ENCODE results near the gene OLIG3.

DNA sequence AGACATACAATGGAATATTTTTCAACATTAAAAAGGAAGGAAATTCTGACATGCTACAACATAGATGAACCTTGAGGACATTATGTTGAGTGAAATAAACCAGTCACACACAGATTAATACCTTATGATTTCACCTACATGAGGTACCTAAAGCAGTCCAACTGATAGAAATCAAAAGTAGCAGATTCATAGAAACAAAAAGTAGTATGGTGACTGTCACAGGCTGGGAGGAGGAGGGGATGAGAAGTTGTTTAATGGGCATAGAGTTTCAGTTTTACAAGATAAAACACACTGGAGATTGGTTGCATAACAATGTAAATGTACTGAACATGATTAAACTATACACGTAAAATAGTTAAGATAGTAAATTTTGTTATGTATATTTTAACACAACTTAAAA lies 48.5 kb upstream of the OLIG3 start:
- TF ChIP-seq SP1 (CRISPR knock-in tag; conservative IDR thresholded peaks at IDR 0.05), result no peak
- TF ChIP-seq, protein P1, sequence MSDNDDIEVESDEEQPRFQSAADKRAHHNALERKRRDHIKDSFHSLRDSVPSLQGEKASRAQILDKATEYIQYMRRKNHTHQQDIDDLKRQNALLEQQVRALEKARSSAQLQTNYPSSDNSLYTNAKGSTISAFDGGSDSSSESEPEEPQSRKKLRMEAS (CRISPR knock-in tag; IDR thresholded peaks at IDR 0.05), result no peak
- TF ChIP-seq ATF6 (CRISPR knock-in tag; IDR thresholded peaks at IDR 0.05), result no peak
- TF ChIP-seq CTCF (IDR thresholded peaks at IDR 0.05), result no peak
- TF ChIP-seq ETV6 (CRISPR knock-in tag; IDR thresholded peaks at IDR 0.05), result no peak
- no peak for TF ChIP-seq USF2 (CRISPR knock-in tag; IDR thresholded peaks at IDR 0.05)
- no peak for TF ChIP-seq ELF4 (CRISPR knock-in tag; IDR thresholded peaks at IDR 0.05; ENCODE audit: low read depth)
- TF ChIP-seq ATF2 (CRISPR knock-in tag; IDR thresholded peaks at IDR 0.05; ENCODE audit: borderline replicate concordance, low read depth), result no peak
- no peak for TF ChIP-seq USF1 (CRISPR knock-in tag; IDR thresholded peaks at IDR 0.05)
- no peak for TF ChIP-seq RELA (CRISPR knock-in tag; IDR thresholded peaks at IDR 0.05; ENCODE audit: borderline replicate concordance)
- no peak for TF ChIP-seq JAZF1 (CRISPR knock-in tag; IDR thresholded peaks at IDR 0.05)
- TF ChIP-seq, protein P2, sequence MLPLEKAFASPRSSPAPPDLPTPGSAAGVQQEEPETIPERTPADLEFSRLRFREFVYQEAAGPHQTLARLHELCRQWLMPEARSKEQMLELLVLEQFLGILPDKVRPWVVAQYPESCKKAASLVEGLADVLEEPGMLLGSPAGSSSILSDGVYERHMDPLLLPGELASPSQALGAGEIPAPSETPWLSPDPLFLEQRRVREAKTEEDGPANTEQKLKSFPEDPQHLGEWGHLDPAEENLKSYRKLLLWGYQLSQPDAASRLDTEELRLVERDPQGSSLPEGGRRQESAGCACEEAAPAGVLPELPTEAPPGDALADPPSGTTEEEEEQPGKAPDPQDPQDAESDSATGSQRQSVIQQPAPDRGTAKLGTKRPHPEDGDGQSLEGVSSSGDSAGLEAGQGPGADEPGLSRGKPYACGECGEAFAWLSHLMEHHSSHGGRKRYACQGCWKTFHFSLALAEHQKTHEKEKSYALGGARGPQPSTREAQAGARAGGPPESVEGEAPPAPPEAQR (CRISPR knock-in tag; IDR thresholded peaks at IDR 0.05), result no peak
- no peak for TF ChIP-seq FOXJ3 (CRISPR knock-in tag; IDR thresholded peaks at IDR 0.05; ENCODE audit: borderline replicate concordance)

All from WTC11 (cell line).